Loucy (cell line): ENCODE measurements around the gene CCBE1.

Experiments used
- H2AFZ ChIP-seq: fragments of 200-600 bp; sonication (generic); 2 replicates; pipeline ENCODE4 v1.6.0; 2016; ENCODE audit warnings: antibody characterized with exemption, mild to moderate bottlenecking, low read length, moderate library complexity
- H3F3A ChIP-seq: fragments of 200-600 bp; 2 replicates; pipeline ENCODE4 v1.6.0; 2016; ENCODE audit warnings: antibody characterized with exemption, low read depth, mild to moderate bottlenecking
- H3K27me3 ChIP-seq: fragments of 200-600 bp; sonication (generic); 2 replicates; pipeline ENCODE4 v1.6.1; 2014; ENCODE audit warnings: low read length, mild to moderate bottlenecking; ENCODE audit not compliant: insufficient read depth, poor library complexity, severe bottlenecking
- H3K36me3 ChIP-seq: fragments of 200-600 bp; sonication (generic); 2 replicates; pipeline ENCODE4 v1.6.1; 2016; ENCODE audit warnings: low read length; ENCODE audit not compliant: insufficient read depth
- H3K4me1 ChIP-seq: fragments of 200-600 bp; sonication (generic); 2 replicates; pipeline ENCODE4 v1.5.1; 2014; ENCODE audit warnings: low read length, mild to moderate bottlenecking; ENCODE audit not compliant: insufficient read depth, poor library complexity, severe bottlenecking
- H3K4me2 ChIP-seq: fragments of 200-600 bp; sonication (generic); 2 replicates; pipeline ENCODE4 v1.6.0; 2014; ENCODE audit warnings: antibody characterized with exemption, low read length, low read depth, mild to moderate bottlenecking; ENCODE audit not compliant: poor library complexity, severe bottlenecking
- H3K4me3 ChIP-seq: fragments of 200-600 bp; sonication (generic); 2 replicates; pipeline ENCODE4 v1.5.1; 2014; ENCODE audit warnings: low read length, mild to moderate bottlenecking, mixed read lengths; ENCODE audit not compliant: poor library complexity, severe bottlenecking
- H3K79me2 ChIP-seq: fragments of 200-600 bp; sonication (generic); 2 replicates; pipeline ENCODE4 v1.6.1; 2014; ENCODE audit warnings: low read length; ENCODE audit not compliant: insufficient read depth
- H3K9ac ChIP-seq: fragments of 200-600 bp; sonication (generic); 2 replicates; pipeline ENCODE4 v1.6.0; 2014; ENCODE audit warnings: mild to moderate bottlenecking, low read depth, low read length, moderate library complexity; ENCODE audit not compliant: poor library complexity, severe bottlenecking
- H3K9me2 ChIP-seq: fragments of 200-600 bp; sonication (generic); replicated peaks from 2 replicates; pipeline ENCODE4 v1.6.1; 2016; ENCODE audit warnings: low read depth, low read length, mixed read lengths
- H3K9me3 ChIP-seq: fragments of 200-600 bp; sonication (generic); 2 replicates; pipeline ENCODE4 v1.6.1; 2014; ENCODE audit warnings: mild to moderate bottlenecking, antibody characterized with exemption, low read length, low read depth; ENCODE audit not compliant: insufficient read depth
- H4K20me1 ChIP-seq: fragments of 200-600 bp; sonication (generic); 2 replicates; pipeline ENCODE4 v1.6.0; 2014; ENCODE audit warnings: antibody characterized with exemption, low read length, mild to moderate bottlenecking; ENCODE audit not compliant: insufficient read depth, poor library complexity, severe bottlenecking
- EZH2phosphoT487 ChIP-seq: fragments of 200-600 bp; IDR thresholded peaks from 2 replicates; pipeline ENCODE4 v1.6.1; 2018; ENCODE audit warnings: antibody characterized with exemption, mild to moderate bottlenecking, moderate library complexity, borderline replicate concordance
- TF ChIP-seq, protein P1 (sequence below): fragments of 200-600 bp; sonication (generic); conservative IDR thresholded peaks from 2 replicates; pipeline ENCODE4 v1.5.1; 2014; ENCODE audit warnings: mild to moderate bottlenecking, antibody characterized with exemption, low read length

CCBE1 gene

DNA sequence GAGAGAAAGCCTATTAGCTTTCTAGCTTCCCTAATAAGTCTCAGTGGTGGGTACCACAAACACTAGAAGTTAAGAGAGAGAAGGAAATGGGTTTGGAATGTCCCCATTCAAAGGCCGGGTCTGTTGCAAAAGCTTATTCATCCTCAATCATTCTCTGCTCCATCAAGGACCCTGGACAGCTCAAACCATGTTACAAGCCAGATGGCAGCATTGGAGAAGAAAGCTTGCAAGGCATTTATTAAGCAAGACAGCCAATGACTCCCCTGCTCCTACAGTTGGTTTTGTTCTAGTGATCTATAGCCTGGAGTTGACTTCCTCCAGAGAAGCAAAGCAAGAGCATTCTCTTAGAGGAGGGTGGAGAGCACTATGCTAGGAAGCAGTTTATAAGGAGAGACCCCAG, 251.2 kb downstream of the CCBE1 start:
- Histone ChIP-seq H3K9me2 (no peaks in the 10 kb centered on the region), H2AFZ (no peak overlapping the region), H3F3A (no peaks in the 10 kb centered on the region), H3K9me3 (no peaks in the 10 kb centered on the region), H3K79me2 (no peaks in the 10 kb centered on the region), H3K4me3 (no peak overlapping the region), H4K20me1 (no peaks in the 10 kb centered on the region), H3K4me2 (no peak overlapping the region), H3K4me1 (no peaks in the 10 kb centered on the region), H3K9ac (no peak overlapping the region), H3K27me3 (no peaks in the 10 kb centered on the region), H3K36me3 (no peaks in the 10 kb centered on the region)
- TF ChIP-seq EZH2phosphoT487: no peak
- TF ChIP-seq, protein P1, sequence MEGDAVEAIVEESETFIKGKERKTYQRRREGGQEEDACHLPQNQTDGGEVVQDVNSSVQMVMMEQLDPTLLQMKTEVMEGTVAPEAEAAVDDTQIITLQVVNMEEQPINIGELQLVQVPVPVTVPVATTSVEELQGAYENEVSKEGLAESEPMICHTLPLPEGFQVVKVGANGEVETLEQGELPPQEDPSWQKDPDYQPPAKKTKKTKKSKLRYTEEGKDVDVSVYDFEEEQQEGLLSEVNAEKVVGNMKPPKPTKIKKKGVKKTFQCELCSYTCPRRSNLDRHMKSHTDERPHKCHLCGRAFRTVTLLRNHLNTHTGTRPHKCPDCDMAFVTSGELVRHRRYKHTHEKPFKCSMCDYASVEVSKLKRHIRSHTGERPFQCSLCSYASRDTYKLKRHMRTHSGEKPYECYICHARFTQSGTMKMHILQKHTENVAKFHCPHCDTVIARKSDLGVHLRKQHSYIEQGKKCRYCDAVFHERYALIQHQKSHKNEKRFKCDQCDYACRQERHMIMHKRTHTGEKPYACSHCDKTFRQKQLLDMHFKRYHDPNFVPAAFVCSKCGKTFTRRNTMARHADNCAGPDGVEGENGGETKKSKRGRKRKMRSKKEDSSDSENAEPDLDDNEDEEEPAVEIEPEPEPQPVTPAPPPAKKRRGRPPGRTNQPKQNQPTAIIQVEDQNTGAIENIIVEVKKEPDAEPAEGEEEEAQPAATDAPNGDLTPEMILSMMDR: no peak

DNA sequence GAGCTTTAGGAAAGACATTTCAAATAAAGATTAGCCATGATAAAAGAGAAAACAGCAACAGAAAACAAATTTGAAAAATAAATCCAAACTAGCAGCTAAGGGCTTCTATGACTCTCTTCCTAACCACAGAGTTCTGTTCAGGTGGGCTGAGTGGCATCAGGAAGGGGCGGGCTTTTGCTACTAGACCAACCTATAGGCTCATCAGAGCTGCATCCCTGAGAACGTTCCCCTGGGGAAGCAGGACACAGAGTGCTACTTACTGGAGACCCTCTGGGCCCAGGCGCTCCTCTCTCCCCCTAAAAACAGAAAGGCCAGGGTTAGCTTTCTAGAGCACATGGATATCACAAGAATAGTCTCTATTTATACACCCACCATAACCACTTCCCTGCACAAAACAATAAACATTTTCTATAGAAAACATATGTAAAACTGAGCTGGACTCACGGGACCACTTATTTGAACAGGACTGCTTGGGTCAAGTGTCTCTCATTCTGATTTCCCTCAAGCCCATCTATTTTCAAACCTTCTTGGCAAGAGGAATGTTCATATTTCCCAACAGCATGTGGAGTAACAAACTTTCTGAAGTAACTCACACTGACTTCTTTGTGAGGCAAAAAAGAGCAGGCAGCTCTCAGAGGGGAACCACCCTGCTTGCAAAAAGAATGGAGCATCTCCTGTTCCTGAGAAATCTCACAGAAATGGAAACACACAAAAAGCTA, 259.2 kb downstream of the CCBE1 start:
- TF ChIP-seq, protein P1: no peak
- TF ChIP-seq EZH2phosphoT487: no peak
- Histone ChIP-seq H3K4me1 (no peaks in the 10 kb centered on the region), H3K9ac (no peak overlapping the region), H2AFZ (no peak overlapping the region), H3K9me3 (no peaks in the 10 kb centered on the region), H3K4me2 (no peak overlapping the region), H3K27me3 (no peaks in the 10 kb centered on the region), H3K36me3 (no peaks in the 10 kb centered on the region), H3K79me2 (no peaks in the 10 kb centered on the region), H3K4me3 (no peak overlapping the region), H3K9me2 (no peaks in the 10 kb centered on the region), H4K20me1 (no peaks in the 10 kb centered on the region), H3F3A (no peaks in the 10 kb centered on the region)

DNA sequence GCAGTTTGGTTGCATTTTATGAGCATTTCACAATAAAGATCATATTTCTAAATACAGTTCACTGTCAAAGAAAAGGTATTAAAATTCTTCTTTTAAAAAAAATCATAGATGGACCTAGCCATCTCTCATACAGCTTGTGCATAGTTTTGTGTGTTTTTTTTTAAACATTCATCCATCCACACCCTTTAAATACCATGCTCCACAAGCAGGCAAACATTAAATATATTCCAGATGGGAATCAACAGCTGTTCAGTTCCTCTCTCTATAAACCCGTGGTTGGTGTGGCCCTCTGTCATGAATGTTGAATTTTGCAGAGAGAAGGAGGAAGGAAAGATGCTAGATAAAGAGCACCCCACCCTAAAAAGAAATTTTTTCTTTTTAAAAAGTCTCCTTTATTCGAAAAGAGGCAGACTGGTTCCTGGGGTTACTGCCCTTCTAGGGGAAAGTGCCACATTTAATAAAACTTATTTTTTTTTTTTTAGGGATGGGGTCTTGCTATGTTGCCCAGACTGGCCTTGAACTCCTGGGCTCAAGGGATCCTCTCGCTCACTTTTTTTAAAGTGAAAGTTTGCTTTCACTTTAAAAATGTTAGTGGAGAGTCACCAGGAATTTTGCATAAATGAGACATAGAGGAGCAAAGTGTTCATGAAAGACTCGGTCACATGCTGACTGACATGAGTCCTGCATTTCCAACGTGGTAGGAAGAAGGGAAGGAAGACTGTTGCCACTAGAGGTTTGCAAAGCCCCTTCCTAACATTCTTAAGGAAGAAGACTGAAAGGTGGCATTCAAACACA, 264.2 kb downstream of the CCBE1 start:
- H3K36me3 ChIP-seq: no peaks in the 10 kb centered on the region

More for the DNA sequence above, 264.2 kb downstream of the CCBE1 start:
- TF ChIP-seq, protein P1: no peak
- TF ChIP-seq EZH2phosphoT487: no peak
- Histone ChIP-seq H3K9me2 (no peaks in the 10 kb centered on the region), H3K4me3 (no peak overlapping the region), H3F3A (no peaks in the 10 kb centered on the region), H3K4me2 (no peak overlapping the region), H4K20me1 (no peaks in the 10 kb centered on the region), H3K9ac (no peak overlapping the region), H3K4me1 (no peaks in the 10 kb centered on the region), H3K9me3 (no peaks in the 10 kb centered on the region), H3K79me2 (no peaks in the 10 kb centered on the region), H2AFZ (no peak overlapping the region), H3K27me3 (no peaks in the 10 kb centered on the region)
